Mesendoderm (in vitro differentiated cells): Measurements from ENCODE around the gene COL6A5.
"Not testable (repeated sequence)": the region's sequence is repeated elsewhere in the genome, so short reads cannot be mapped to it uniquely, and the experiment has no call there.

Source experiments
- DNase-seq: peaks from one replicate; pipeline ENCODE4 v3.0.0; 2013
- H2AK5ac ChIP-seq: 2 replicates; pipeline ENCODE4 v1.6.1; 2013; ENCODE audit warnings: low read length, inconsistent platforms
- H2BK120ac ChIP-seq: 2 replicates; pipeline ENCODE4 v1.6.1; 2013; ENCODE audit warnings: low read depth, mild to moderate bottlenecking, low read length, moderate library complexity, mixed read lengths
- H2BK15ac ChIP-seq: replicated peaks from 2 replicates; pipeline ENCODE4 v1.6.1; 2013; ENCODE audit warnings: low read depth, mild to moderate bottlenecking, moderate library complexity
- H2BK5ac ChIP-seq: 2 replicates; pipeline ENCODE4 v1.6.1; 2013; ENCODE audit warnings: low read length, inconsistent platforms
- H3K18ac ChIP-seq: 2 replicates; pipeline ENCODE4 v1.6.1; 2013; ENCODE audit warnings: mild to moderate bottlenecking, low read length, mixed read lengths
- H3K23ac ChIP-seq: one replicate; pipeline ENCODE4 v1.6.1; 2013; ENCODE audit warnings: low read length
- H3K27ac ChIP-seq: 2 replicates; pipeline ENCODE4 v1.5.1; 2013; ENCODE audit warnings: low read depth, mild to moderate bottlenecking, inconsistent platforms, low read length, moderate library complexity
- H3K27me3 ChIP-seq: 2 replicates; pipeline ENCODE4 v1.6.1; 2013; ENCODE audit warnings: low read length, control low read depth, mild to moderate bottlenecking, inconsistent platforms; ENCODE audit not compliant: insufficient read depth, poor library complexity
- H3K36me3 ChIP-seq: 2 replicates; pipeline ENCODE4 v1.6.1; 2013; ENCODE audit warnings: low read length, inconsistent platforms; ENCODE audit not compliant: control insufficient read depth, insufficient read depth
- H3K4ac ChIP-seq: one replicate; pipeline ENCODE4 v1.6.1; 2013; ENCODE audit warnings: low read depth, mild to moderate bottlenecking, low read length, moderate library complexity
- H3K4me1 ChIP-seq: 2 replicates; pipeline ENCODE4 v1.6.1; 2013; ENCODE audit warnings: low read depth, low read length, inconsistent platforms; ENCODE audit not compliant: control insufficient read depth
- H3K4me2 ChIP-seq: 2 replicates; pipeline ENCODE4 v1.6.1; 2013; ENCODE audit warnings: low read length
- H3K4me3 ChIP-seq: 2 replicates; pipeline ENCODE4 v1.5.1; 2013; ENCODE audit warnings: mild to moderate bottlenecking, low read length
- H3K56ac ChIP-seq: one replicate; pipeline ENCODE4 v1.6.1; 2013; ENCODE audit warnings: low read length
- H3K79me1 ChIP-seq: 2 replicates; pipeline ENCODE4 v1.6.1; 2013; ENCODE audit warnings: low read length, inconsistent platforms
- H3K79me2 ChIP-seq: 2 replicates; pipeline ENCODE4 v1.6.1; 2013; ENCODE audit warnings: mild to moderate bottlenecking, low read length; ENCODE audit not compliant: control insufficient read depth, insufficient read depth
- H3K9ac ChIP-seq: 2 replicates; pipeline ENCODE4 v1.6.1; 2013; ENCODE audit warnings: low read length, inconsistent platforms
- H4K5ac ChIP-seq: one replicate; pipeline ENCODE4 v1.6.1; 2013; ENCODE audit warnings: low read length
- H4K8ac ChIP-seq: one replicate; pipeline ENCODE4 v1.6.1; 2013; ENCODE audit warnings: low read depth, mild to moderate bottlenecking, control low read depth, low read length, moderate library complexity
- WGBS: extraction: QIAGEN DNeasy Blood & Tissue Kit; methylation state at CpG from one replicate; pipeline ENCODE4 v1.1.7; 2013; ENCODE audit warnings: low lambda C conversion rate, missing lambda C conversion rate; ENCODE audit not compliant: insufficient coverage; ENCODE audit errors: extremely low coverage; 5-methylcytosine and 5-hydroxymethylcytosine counted together

The COL6A5 gene

DNA sequence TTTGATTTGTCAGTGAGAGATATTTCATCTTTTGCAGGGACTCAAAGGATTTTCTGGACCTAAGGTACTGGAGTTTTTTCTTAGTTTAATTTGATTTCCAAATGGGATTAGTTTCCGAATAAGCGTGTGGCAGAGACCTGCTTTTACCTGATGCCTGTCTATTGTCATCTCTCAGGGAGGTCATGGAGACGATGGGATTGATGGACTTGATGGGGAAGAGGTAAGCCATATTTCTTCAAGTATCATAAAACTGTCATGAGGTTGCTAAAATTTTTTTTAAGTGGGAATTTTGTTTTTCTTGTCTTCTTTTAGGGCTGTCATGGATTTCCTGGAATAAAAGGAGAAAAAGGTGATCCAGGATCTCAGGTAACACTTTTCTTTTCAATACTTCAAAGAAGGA, 60.5 kb downstream of the COL6A5 start:
- H2BK15ac ChIP-seq, result peak overlapping the region; percentile 19
- no peak overlapping the region for H2BK5ac ChIP-seq
- no peaks in the 10 kb centered on the region for H3K4me1 ChIP-seq
- DNase-seq, result no peak
- no peak overlapping the region for H3K18ac ChIP-seq
- H2BK120ac ChIP-seq, result no peak overlapping the region
- no CpG with 5 or more reads among the region's 3 CpGs for WGBS
- H3K4me2 ChIP-seq, result no peak overlapping the region
- no peak overlapping the region for H4K5ac ChIP-seq
- no peak overlapping the region for H3K9ac ChIP-seq
- no peak overlapping the region for H3K56ac ChIP-seq
- H3K4me3 ChIP-seq, result no peak overlapping the region
- H3K36me3 ChIP-seq, result no peaks in the 10 kb centered on the region
- no peaks in the 10 kb centered on the region for H3K27me3 ChIP-seq
- H3K4ac ChIP-seq, result no peak overlapping the region
- no peaks in the 10 kb centered on the region for H3K79me1 ChIP-seq
- H3K79me2 ChIP-seq, result no peaks in the 10 kb centered on the region
- no peak overlapping the region for H2AK5ac ChIP-seq
- no peak overlapping the region for H3K23ac ChIP-seq
- no peak overlapping the region for H3K27ac ChIP-seq
- H4K8ac ChIP-seq, result no peak overlapping the region

DNA sequence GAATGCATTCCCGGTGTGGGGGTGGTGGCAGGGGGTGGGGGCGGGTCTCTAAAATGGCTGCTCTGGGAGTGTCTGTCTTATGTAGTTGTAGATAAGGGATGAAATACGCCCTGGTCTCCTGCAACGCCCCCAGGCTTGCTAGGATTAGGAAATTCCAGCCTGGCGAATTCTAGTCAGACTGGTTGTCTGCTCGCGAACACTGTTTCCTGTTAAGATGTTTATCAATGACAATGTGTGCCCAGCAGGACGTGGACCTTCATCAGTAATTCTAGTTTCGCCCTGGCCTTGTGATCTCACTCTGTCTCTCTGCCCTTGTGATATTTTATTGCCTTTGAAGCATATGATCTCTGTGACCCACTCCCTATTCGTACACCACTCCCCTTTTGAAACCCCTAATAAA, 62.8 kb downstream of the COL6A5 start:
- not testable (repeated sequence) for H3K4me2 ChIP-seq, H3K4me1 ChIP-seq, H3K4ac ChIP-seq, H4K5ac ChIP-seq, H3K9ac ChIP-seq, H3K27ac ChIP-seq, H4K8ac ChIP-seq, H3K23ac ChIP-seq, H3K56ac ChIP-seq, H2BK5ac ChIP-seq, H3K79me2 ChIP-seq, H3K4me3 ChIP-seq, H3K27me3 ChIP-seq, H3K79me1 ChIP-seq, H2BK120ac ChIP-seq, H2BK15ac ChIP-seq, H2AK5ac ChIP-seq, H3K36me3 ChIP-seq, H3K18ac ChIP-seq
- no CpG with 5 or more reads among the region's 10 CpGs for WGBS
- DNase-seq, result peak; percentile 29

DNA sequence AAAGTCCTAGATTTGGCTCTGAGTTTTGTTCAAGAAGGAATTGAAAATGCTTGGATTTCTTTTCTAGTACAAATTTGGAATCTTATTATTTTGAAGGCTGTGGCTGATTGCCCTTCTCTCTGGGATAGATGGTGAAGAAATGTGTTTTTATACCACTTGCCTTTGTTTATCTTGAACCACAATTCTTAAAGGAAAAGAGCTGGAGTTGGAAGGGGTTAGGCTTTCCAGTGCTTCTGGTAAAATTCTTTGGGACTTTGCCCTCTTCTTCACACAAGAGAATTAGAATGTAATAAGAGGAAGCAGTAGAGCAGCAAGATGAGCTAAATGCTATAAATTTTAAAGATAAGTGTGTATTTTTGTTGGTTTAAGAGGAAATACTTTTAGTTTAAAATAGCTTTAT, 65.8 kb downstream of the COL6A5 start:
- no peak overlapping the region for H4K8ac ChIP-seq
- no peaks in the 10 kb centered on the region for H3K79me2 ChIP-seq
- DNase-seq, result no peak
- H3K4me1 ChIP-seq, result peaks cover 2% of the 10 kb centered on the region
- no peak overlapping the region for H2AK5ac ChIP-seq
- H3K56ac ChIP-seq, result no peak overlapping the region
- H3K27me3 ChIP-seq, result no peaks in the 10 kb centered on the region
- no peak overlapping the region for H2BK120ac ChIP-seq
- no peak overlapping the region for H3K23ac ChIP-seq
- no peaks in the 10 kb centered on the region for H3K36me3 ChIP-seq
- H2BK5ac ChIP-seq, result no peak overlapping the region
- H4K5ac ChIP-seq, result no peak overlapping the region
- H2BK15ac ChIP-seq, result no peak overlapping the region
- no peak overlapping the region for H3K9ac ChIP-seq
- H3K79me1 ChIP-seq, result no peaks in the 10 kb centered on the region
- no peak overlapping the region for H3K27ac ChIP-seq
- H3K4me3 ChIP-seq, result no peak overlapping the region
- H3K18ac ChIP-seq, result no peak overlapping the region
- H3K4me2 ChIP-seq, result no peak overlapping the region
- no peak overlapping the region for H3K4ac ChIP-seq

DNA sequence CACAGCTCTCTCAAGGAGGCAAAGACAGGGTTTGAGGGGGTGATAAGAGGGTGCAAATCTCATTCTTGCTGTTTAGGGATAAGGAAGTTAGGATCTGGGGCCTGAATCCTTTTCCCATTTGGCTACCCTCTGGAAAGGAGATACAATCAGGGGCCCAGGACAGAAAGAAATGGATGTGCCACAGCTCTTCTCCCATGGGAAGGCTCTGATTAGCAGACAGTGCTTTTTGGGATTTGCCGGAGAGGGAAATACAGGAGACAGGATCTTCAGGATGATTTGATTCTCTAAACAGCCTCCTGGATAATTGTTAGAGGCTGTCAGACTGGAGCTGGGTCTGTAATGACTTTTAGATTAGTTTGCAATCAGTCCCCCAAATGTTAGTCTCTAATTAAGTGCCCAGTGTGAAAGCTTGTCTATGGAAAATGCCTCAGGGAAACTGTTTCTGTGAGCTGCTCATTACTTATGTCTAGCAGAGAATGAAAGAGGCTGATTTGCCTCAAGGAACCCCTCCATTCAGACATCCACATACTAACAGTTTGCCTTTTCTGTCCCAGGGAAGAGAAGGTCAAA, 67.6 kb downstream of the COL6A5 start:
- Histone ChIP-seq H3K9ac (no peak overlapping the region), H3K18ac (peak overlapping the region; percentile 84), H3K4me1 (peaks cover 2% of the 10 kb centered on the region), H3K23ac (no peak overlapping the region), H3K27ac (no peak overlapping the region), H4K8ac (no peak overlapping the region), H3K4ac (peak overlapping the region; percentile 45), H3K56ac (peak overlapping the region; percentile 30), H2BK120ac (no peak overlapping the region), H2BK5ac (peak overlapping the region; percentile 56), H4K5ac (no peak overlapping the region), H3K36me3 (no peaks in the 10 kb centered on the region), H3K4me2 (no peak overlapping the region), H3K79me2 (no peaks in the 10 kb centered on the region), H3K79me1 (no peaks in the 10 kb centered on the region), H3K4me3 (no peak overlapping the region), H2BK15ac (no peak overlapping the region), H2AK5ac (no peak overlapping the region), H3K27me3 (no peaks in the 10 kb centered on the region)
- DNase-seq, result peak; percentile 88
- WGBS, result no CpG with 5 or more reads among the region's 1 CpG

DNA sequence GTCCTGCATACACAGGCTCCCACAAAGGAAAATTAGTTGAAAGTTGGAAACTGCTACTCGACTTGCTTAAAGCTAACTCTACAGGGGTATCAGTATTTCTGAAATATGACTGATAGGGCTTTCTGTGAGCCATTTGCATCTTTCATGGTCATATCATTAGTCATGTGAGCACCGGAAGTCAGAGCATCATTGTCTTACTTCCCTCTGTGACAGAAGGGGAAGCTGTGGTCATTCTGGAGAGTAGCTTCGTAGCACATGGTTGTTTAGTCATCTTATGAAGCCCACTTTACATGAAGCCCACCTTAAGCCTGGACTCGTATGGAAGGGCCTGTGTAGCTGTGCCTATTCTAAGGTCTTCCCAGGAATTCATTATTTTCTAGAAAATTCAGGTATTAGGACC, 69.0 kb downstream of the COL6A5 start:
- Histone ChIP-seq H3K4me3 (no peak overlapping the region), H3K56ac (no peak overlapping the region), H3K4me1 (peaks cover 2% of the 10 kb centered on the region), H3K18ac (no peak overlapping the region), H3K27me3 (no peaks in the 10 kb centered on the region), H3K9ac (no peak overlapping the region), H4K5ac (no peak overlapping the region), H3K23ac (no peak overlapping the region), H3K79me2 (no peaks in the 10 kb centered on the region), H3K4ac (no peak overlapping the region), H3K36me3 (no peaks in the 10 kb centered on the region), H3K27ac (no peak overlapping the region), H2AK5ac (peak overlapping the region; percentile 58), H3K4me2 (no peak overlapping the region), H2BK15ac (no peak overlapping the region), H2BK120ac (no peak overlapping the region), H4K8ac (no peak overlapping the region), H3K79me1 (no peaks in the 10 kb centered on the region), H2BK5ac (no peak overlapping the region)
- WGBS, result no CpG with 5 or more reads among the region's 4 CpGs
- no peak for DNase-seq

DNA sequence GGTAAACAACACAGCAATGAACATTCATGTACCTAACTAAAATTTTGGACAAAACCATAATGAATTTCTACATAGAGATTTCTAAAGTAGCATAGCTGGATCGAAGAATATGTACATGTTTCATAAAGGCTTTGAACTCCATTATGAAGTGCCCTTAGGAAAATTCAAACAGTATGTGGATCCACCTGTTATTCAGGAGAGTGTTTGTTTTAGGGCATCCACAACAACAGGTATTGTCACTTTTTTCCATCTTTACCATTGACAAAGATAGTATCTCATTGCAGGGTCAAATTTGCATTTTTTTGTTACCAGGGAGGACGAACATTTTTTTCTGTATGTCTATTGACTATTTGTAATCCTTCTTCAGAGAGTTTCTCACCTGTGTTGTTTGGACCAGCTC, 75.0 kb downstream of the COL6A5 start:
- H3K4me1 ChIP-seq, result no peaks in the 10 kb centered on the region
- H3K4ac ChIP-seq, result no peak overlapping the region
- H3K9ac ChIP-seq, result no peak overlapping the region
- H3K18ac ChIP-seq, result no peak overlapping the region
- no CpG with 5 or more reads among the region's 2 CpGs for WGBS
- H3K79me1 ChIP-seq, result no peaks in the 10 kb centered on the region
- no peak overlapping the region for H3K4me2 ChIP-seq
- no peak overlapping the region for H3K27ac ChIP-seq
- no peaks in the 10 kb centered on the region for H3K79me2 ChIP-seq
- H2BK15ac ChIP-seq, result no peak overlapping the region
- H3K4me3 ChIP-seq, result no peak overlapping the region
- H4K5ac ChIP-seq, result no peak overlapping the region
- no peak overlapping the region for H2BK120ac ChIP-seq
- no peak overlapping the region for H3K56ac ChIP-seq
- DNase-seq, result no peak
- H2BK5ac ChIP-seq, result no peak overlapping the region
- no peak overlapping the region for H2AK5ac ChIP-seq
- H3K36me3 ChIP-seq, result no peaks in the 10 kb centered on the region
- no peaks in the 10 kb centered on the region for H3K27me3 ChIP-seq
- no peak overlapping the region for H4K8ac ChIP-seq
- no peak overlapping the region for H3K23ac ChIP-seq
